Breast epithelium (tissue), 4 donors: Measurements from ENCODE around the gene PROP1. TPM values are rescaled to one million over a fixed set of nuclear protein-coding genes. Genes with fewer than 3 reads are reported as not detected.

ENCODE experiments used
- DNase-seq, 2 donors: peaks; one replicate each; pipeline ENCODE4 v3.0.0-alpha.2; 2019; ENCODE audit warnings: low spot score in 2 of 2
- H3K27ac ChIP-seq, 2 donors: fragments of 200-600 bp; sonication (generic) in 1 of 2; one replicate each; pipeline ENCODE4 v1.5.1; 2016 to 2019; ENCODE audit warnings: mild to moderate bottlenecking in 1 of 2
- H3K27me3 ChIP-seq, 2 donors: fragments of 200-600 bp; sonication (generic) in 1 of 2; one replicate each; pipeline versions ENCODE4 v1.5.1 to v1.6.0; 2017 to 2019; ENCODE audit warnings: control low read depth in 1 of 2, mild to moderate bottlenecking in 1 of 2
- H3K36me3 ChIP-seq: fragments of 200-600 bp; one replicate; pipeline ENCODE4 v1.5.1; 2019
- H3K4me1 ChIP-seq, 2 donors: fragments of 200-600 bp; sonication (generic); one replicate each; pipeline ENCODE4 v1.5.1; 2016 to 2019; ENCODE audit warnings: control low read depth in 1 of 2
- H3K4me3 ChIP-seq, 3 donors: fragments of 200-600 bp; sonication (generic); 1 replicate in 2 of 3; 2 replicates in 1 of 3; pipeline ENCODE4 v1.5.1; 2016 to 2019; ENCODE audit warnings: mild to moderate bottlenecking in 3 of 3, moderate library complexity in 2 of 3
- H3K9me3 ChIP-seq, 2 donors: fragments of 200-600 bp; sonication (generic) in 1 of 2; one replicate each; pipeline ENCODE4 v1.5.1; 2016 to 2019; ENCODE audit warnings: control low read depth in 1 of 2
- POLR2A ChIP-seq: fragments of 450-650 bp; IDR thresholded peaks from one replicate; pipeline ENCODE4 v1.6.1; 2016; ENCODE audit warnings: antibody characterized with exemption, mild to moderate bottlenecking, moderate library complexity
- POLR2AphosphoS5 ChIP-seq, 3 donors: sonication (generic); formaldehyde crosslinking; IDR thresholded peaks; one replicate each; pipeline ENCODE4 v1.6.1; 2017; ENCODE audit warnings: antibody characterized with exemption in 3 of 3
- intact Hi-C: fragments of 100-400 bp; cut with DNase I; formaldehyde crosslinking; loops from one replicate; pipeline ENCODE4 v1.15.1; 2023; ENCODE audit warnings: low total_unique reads
- total RNA-seq, 3 donors: library from RNA; depleted of rRNA; stranded (reverse); fragments of >200 nt; gene quantifications; one replicate each; pipeline ENCODE4 v1.1.0, GENCODE V29; 2016
- TF ChIP-seq, protein P1 (sequence below), 3 donors: fragments of 450-650 bp; IDR thresholded peaks; one replicate each; pipeline ENCODE4 v1.5.1; 2016 to 2017; ENCODE audit warnings: antibody characterized with exemption in 3 of 3, mild to moderate bottlenecking in 3 of 3, moderate library complexity in 3 of 3

Gene PROP1
- total RNA-seq, 3 donors from 2014 or later: not detected

DNA sequence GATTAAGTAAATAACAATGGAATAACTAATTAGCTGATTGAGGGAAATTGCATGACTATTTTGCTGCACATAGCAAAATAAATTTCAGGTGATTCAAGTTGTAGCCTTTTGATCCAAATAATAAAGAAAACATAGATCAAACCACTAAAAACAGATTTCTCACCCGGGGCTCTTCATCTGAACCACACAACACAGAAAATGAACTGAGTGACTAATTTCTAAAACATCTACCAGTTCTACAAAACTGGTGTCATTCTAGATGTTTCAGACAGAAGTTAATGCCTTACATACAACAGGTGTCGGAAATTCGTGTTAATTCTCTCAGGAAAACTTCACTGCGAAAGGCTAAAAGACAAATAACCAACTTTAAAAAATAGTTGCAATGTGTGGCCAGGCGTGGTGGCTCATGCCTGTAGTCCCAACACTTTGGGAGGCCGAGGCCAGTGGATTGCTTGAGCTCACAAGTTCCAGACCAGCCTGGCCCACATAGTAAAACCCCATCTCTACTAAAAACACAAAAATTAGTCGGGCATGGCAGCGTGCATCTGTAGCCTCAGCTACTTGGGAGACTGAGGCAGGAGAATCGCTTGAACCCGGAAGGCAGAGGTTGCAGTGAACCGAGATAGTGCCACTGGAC is 6.9 kb downstream of the PROP1 start:
- Histone ChIP-seq H3K27ac (no peak overlapping the region), H3K36me3 (no peaks in the 10 kb centered on the region), H3K9me3 (no peaks in the 10 kb centered on the region), H3K27me3 (peaks cover 0 to 28% of the 10 kb centered on the region in 2 donors), H3K4me3 (no peak overlapping the region), H3K4me1 (no peaks in the 10 kb centered on the region)
- intact Hi-C loops: no loop called here
- TF ChIP-seq POLR2AphosphoS5 (IDR thresholded peaks at IDR 0.05) (no peak), POLR2A (no peak)
- TF ChIP-seq, protein P1, sequence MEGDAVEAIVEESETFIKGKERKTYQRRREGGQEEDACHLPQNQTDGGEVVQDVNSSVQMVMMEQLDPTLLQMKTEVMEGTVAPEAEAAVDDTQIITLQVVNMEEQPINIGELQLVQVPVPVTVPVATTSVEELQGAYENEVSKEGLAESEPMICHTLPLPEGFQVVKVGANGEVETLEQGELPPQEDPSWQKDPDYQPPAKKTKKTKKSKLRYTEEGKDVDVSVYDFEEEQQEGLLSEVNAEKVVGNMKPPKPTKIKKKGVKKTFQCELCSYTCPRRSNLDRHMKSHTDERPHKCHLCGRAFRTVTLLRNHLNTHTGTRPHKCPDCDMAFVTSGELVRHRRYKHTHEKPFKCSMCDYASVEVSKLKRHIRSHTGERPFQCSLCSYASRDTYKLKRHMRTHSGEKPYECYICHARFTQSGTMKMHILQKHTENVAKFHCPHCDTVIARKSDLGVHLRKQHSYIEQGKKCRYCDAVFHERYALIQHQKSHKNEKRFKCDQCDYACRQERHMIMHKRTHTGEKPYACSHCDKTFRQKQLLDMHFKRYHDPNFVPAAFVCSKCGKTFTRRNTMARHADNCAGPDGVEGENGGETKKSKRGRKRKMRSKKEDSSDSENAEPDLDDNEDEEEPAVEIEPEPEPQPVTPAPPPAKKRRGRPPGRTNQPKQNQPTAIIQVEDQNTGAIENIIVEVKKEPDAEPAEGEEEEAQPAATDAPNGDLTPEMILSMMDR (IDR thresholded peaks at IDR 0.05): no peak
- DNase-seq: no peak

DNA sequence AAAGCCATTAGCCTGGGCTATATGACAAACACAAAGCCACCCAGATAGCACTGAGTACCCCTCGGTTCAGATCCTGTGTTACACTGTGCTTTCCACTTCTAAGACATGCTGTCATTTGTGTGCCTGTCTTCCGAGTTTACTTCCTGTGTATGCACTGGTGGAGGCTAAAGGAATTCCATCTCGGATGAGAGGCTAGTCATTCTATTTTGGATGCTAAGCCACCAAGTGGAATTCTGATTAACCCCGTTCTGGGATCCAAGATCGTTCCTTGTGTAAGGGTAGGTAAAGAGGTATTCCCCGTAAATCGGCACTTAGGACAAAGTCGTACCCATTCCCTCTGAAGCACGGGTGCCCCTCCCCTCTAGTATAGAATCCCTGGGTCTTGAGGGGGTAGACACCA is 8.7 kb downstream of the PROP1 start:
- TF ChIP-seq, protein P1 (IDR thresholded peaks at IDR 0.05): no peak
- no peak for TF ChIP-seq POLR2AphosphoS5 (IDR thresholded peaks at IDR 0.05)
- TF ChIP-seq POLR2A: no peak
- H3K27me3 ChIP-seq: peaks cover 0 to 46% of the 10 kb centered on the region in 2 donors
- DNase-seq: no peak
- no peak overlapping the region for H3K27ac ChIP-seq
- H3K4me3 ChIP-seq: no peak overlapping the region
- H3K9me3 ChIP-seq: no peaks in the 10 kb centered on the region
- no peaks in the 10 kb centered on the region for H3K4me1 ChIP-seq
- intact Hi-C loops: no loop called here
- H3K36me3 ChIP-seq: no peaks in the 10 kb centered on the region

DNA sequence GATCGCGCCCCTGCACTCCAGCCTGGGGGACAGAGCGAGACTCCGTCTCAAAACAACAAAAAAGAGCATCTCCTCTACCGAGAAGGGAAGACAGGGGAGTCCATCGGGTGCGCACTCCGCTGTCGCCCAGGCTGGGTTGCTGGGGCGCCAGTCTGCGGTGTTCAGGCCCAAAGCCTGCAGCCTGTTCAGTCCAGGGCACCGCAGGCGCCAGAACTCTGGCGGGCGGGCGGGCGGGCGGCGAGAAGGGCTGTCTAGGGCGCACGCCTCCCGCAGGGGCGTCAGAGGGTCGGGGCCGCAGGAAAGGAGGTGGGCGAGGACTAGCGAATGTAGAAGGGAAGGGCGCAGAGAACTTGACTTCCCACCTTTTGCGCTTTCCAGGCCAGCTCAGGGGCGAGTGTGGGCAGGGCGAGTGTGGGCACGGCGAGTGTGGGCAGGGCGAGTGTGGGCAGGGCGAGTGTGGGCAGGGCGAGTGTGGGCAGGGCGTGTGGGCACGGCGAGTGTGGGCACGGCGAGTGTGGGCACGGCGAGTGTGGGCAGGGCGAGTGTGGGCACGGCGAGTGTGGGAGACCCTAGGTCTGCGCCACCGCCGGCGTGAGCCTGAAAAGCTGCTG is 10.5 kb downstream of the PROP1 start:
- H3K27me3 ChIP-seq: peaks cover 0 to 62% of the 10 kb centered on the region in 2 donors
- DNase-seq: no peak
- no peaks in the 10 kb centered on the region for H3K36me3 ChIP-seq

DNA sequence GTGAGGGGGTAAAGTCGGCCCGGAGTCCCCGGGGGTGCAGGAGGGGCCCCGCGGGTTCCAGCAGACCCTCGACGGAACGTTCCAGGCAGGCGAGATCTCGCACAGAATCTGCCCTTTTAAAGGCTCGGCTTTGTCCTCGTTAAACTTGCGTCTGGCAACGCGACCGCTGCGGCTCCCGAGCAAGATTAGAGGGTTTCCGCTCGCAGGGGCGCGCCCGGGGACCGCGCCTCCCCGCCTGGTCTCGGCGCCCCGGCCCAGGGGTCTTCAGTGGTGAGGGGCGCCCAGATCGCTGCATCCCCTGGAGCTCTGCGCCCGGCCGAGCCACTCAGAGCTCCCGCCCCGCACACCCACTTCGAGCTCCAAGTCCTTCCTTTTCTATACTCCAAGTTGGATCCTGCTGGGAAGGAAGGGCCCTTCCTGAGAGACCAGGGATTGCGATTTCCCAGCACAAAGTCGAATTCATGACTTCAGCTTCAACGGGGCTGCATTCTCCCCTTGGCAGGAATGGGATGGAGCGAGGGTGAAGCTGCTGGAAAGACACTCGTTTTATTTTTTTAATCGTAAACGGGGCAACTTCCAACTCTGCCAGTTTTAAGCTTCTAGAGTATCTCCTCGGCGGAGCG is 11.3 kb downstream of the PROP1 start:
- peak overlapping the region in 2 of 3 donors; percentile 13 to 20 for H3K4me3 ChIP-seq
- no peaks in the 10 kb centered on the region for H3K9me3 ChIP-seq
- H3K27me3 ChIP-seq: peaks cover 0 to 62% of the 10 kb centered on the region in 2 donors
- H3K36me3 ChIP-seq: no peaks in the 10 kb centered on the region
- no peak overlapping the region for H3K27ac ChIP-seq
- no peak for TF ChIP-seq POLR2AphosphoS5 (IDR thresholded peaks at IDR 0.05)
- TF ChIP-seq, protein P1 (IDR thresholded peaks at IDR 0.05): no peak
- TF ChIP-seq POLR2A: no peak
- no peaks in the 10 kb centered on the region for H3K4me1 ChIP-seq
- DNase-seq: no peak
- intact Hi-C loops: no loop called here

More for the DNA sequence above, 10.5 kb downstream of the PROP1 start:
- Histone ChIP-seq H3K27ac (no peak overlapping the region), H3K9me3 (no peaks in the 10 kb centered on the region), H3K4me3 (peak overlapping the region in 1 of 3 donors; percentile 13), H3K4me1 (no peaks in the 10 kb centered on the region)
- TF ChIP-seq POLR2AphosphoS5 (IDR thresholded peaks at IDR 0.05) (no peak), POLR2A (no peak)
- TF ChIP-seq, protein P1 (IDR thresholded peaks at IDR 0.05): no peak
- intact Hi-C loops: no loop called here
